Measurements from ENCODE around the gene KHK.

- TF ChIP-seq CTCF (IDR thresholded peaks at IDR 0.05) (no peak), POLR2A (IDR thresholded peaks at IDR 0.05) (no peak)
Observed at GRCh38 chr2:27137322-27137935, 50.9 kb downstream of the KHK start.
